SJCRH30 (cell line): ENCODE results near the gene TTC9B. TPM values are rescaled to one million over a fixed set of nuclear protein-coding genes. Genes with fewer than 3 reads are reported as not detected.
"Not testable (repeated sequence)": the region's sequence is repeated elsewhere in the genome, so short reads cannot be mapped to it uniquely, and the experiment has no call there.

Experiments
- DNase-seq, 2 experiments: peaks; one replicate each; pipeline ENCODE4 v3.0.0-alpha.2; 2015 to 2020
- H3K27ac ChIP-seq: fragments of 250-450 bp; sonication (Bioruptor Pico); 2 replicates; pipeline ENCODE4 v1.5.1; 2020; ENCODE audit warnings: mild to moderate bottlenecking, moderate library complexity
- H3K27me3 ChIP-seq: fragments of 250-450 bp; sonication (Bioruptor Pico); 2 replicates; pipeline ENCODE4 v1.5.1; 2020; ENCODE audit warnings: mild to moderate bottlenecking, moderate library complexity
- H3K36me3 ChIP-seq: fragments of 250-450 bp; sonication (Bioruptor Pico); 2 replicates; pipeline ENCODE4 v1.5.1; 2020; ENCODE audit warnings: mild to moderate bottlenecking, moderate library complexity
- H3K4me1 ChIP-seq: fragments of 250-450 bp; sonication (Bioruptor Pico); 2 replicates; pipeline ENCODE4 v1.5.1; 2020; ENCODE audit warnings: mild to moderate bottlenecking, moderate library complexity
- H3K4me3 ChIP-seq: fragments of 250-450 bp; sonication (Bioruptor Pico); 2 replicates; pipeline ENCODE4 v1.5.1; 2020; ENCODE audit warnings: mild to moderate bottlenecking, moderate library complexity
- H3K9me3 ChIP-seq: fragments of 250-450 bp; sonication (Bioruptor Pico); replicated peaks from 2 replicates; pipeline ENCODE4 v1.5.1; 2020; ENCODE audit warnings: mild to moderate bottlenecking, moderate library complexity
- total RNA-seq: library from RNA; depleted of rRNA; stranded (reverse); fragments of >200 nt; shearing (Covaris generic); gene quantifications from 2 replicates; pipeline ENCODE4 v1.2.3, GENCODE V29; 2014

The TTC9B gene
- total RNA-seq, 1 experiment from 2014 or later, result not detected

- not testable (repeated sequence) for H3K9me3 ChIP-seq, H3K36me3 ChIP-seq, H3K4me3 ChIP-seq, DNase-seq, H3K27me3 ChIP-seq, H3K27ac ChIP-seq
- H3K4me1 ChIP-seq, result peaks cover 13% of the 10 kb centered on the region; the same call in 1 of the 2 replicates
Measured at GRCh38 chr19:40219029-40219428, 845 bp upstream of the TTC9B start.

- Histone ChIP-seq H3K36me3 (no peaks in the 10 kb centered on the region), H3K9me3 (no peaks in the 10 kb centered on the region), H3K4me1 (peaks cover 13% of the 10 kb centered on the region; the same call in 1 of the 2 replicates), H3K27me3 (peaks cover 3% of the 10 kb centered on the region; the same call in 1 of the 2 replicates), H3K4me3 (no peak overlapping the region), H3K27ac (no peak overlapping the region)
- DNase-seq, result no peak
Measured at GRCh38 chr19:40217027-40217810, 965 bp downstream of the TTC9B start.

- H3K27me3 ChIP-seq, result peaks cover 3% of the 10 kb centered on the region; the same call in 1 of the 2 replicates
- H3K4me3 ChIP-seq, result no peak overlapping the region
- H3K9me3 ChIP-seq, result no peaks in the 10 kb centered on the region
- no peak overlapping the region for H3K27ac ChIP-seq
- H3K36me3 ChIP-seq, result no peaks in the 10 kb centered on the region
- H3K4me1 ChIP-seq, result peaks cover 13% of the 10 kb centered on the region; the same call in 1 of the 2 replicates
- DNase-seq, result no peak
Measured at GRCh38 chr19:40216777-40217026, 1.5 kb downstream of the TTC9B start.

GRCh38 chr19:40216013-40216776, 2.0 kb downstream of the TTC9B start:
- Histone ChIP-seq H3K36me3 (no peaks in the 10 kb centered on the region), H3K4me3 (no peak overlapping the region), H3K27me3 (peaks cover 3% of the 10 kb centered on the region; the same call in 1 of the 2 replicates), H3K4me1 (peaks cover 13% of the 10 kb centered on the region; the same call in 1 of the 2 replicates), H3K9me3 (no peaks in the 10 kb centered on the region), H3K27ac (no peak overlapping the region)
- DNase-seq, result peak; percentile 74 to 87

GRCh38 chr19:40214936-40215335, 3.2 kb downstream of the TTC9B start:
- H3K4me1 ChIP-seq, result peaks cover 13% of the 10 kb centered on the region; the same call in 1 of the 2 replicates
- H3K36me3 ChIP-seq, result no peaks in the 10 kb centered on the region
- DNase-seq, result no peak
- peaks cover 3% of the 10 kb centered on the region; the same call in 1 of the 2 replicates for H3K27me3 ChIP-seq
- no peak overlapping the region for H3K4me3 ChIP-seq
- no peak overlapping the region for H3K27ac ChIP-seq
- no peaks in the 10 kb centered on the region for H3K9me3 ChIP-seq

GRCh38 chr19:40213882-40214570, 4.2 kb downstream of the TTC9B start:
- Histone ChIP-seq H3K4me3 (no peak overlapping the region), H3K4me1 (peaks cover 11% of the 10 kb centered on the region; the same call in 1 of the 2 replicates), H3K27ac (no peak overlapping the region), H3K27me3 (peaks cover 3% of the 10 kb centered on the region; the same call in 1 of the 2 replicates), H3K9me3 (no peaks in the 10 kb centered on the region), H3K36me3 (no peaks in the 10 kb centered on the region)
- no peak for DNase-seq

- H3K9me3 ChIP-seq, result no peaks in the 10 kb centered on the region
- H3K4me1 ChIP-seq, result peaks cover 11% of the 10 kb centered on the region; the same call in 1 of the 2 replicates
- H3K27me3 ChIP-seq, result no peaks in the 10 kb centered on the region
- H3K4me3 ChIP-seq, result no peak overlapping the region
- no peak for DNase-seq
- H3K36me3 ChIP-seq, result no peaks in the 10 kb centered on the region
- no peak overlapping the region for H3K27ac ChIP-seq
Measured at GRCh38 chr19:40213251-40213829, 4.8 kb downstream of the TTC9B start.

- Histone ChIP-seq H3K4me3 (no peak overlapping the region), H3K4me1 (peaks cover 3% of the 10 kb centered on the region; the same call in 1 of the 2 replicates), H3K27ac (no peak overlapping the region), H3K27me3 (no peaks in the 10 kb centered on the region), H3K36me3 (no peaks in the 10 kb centered on the region), H3K9me3 (no peaks in the 10 kb centered on the region)
- no peak for DNase-seq
Measured at GRCh38 chr19:40210889-40211288, 7.3 kb downstream of the TTC9B start.

- no peak overlapping the region for H3K27ac ChIP-seq
- no peaks in the 10 kb centered on the region for H3K36me3 ChIP-seq
- no peaks in the 10 kb centered on the region for H3K4me1 ChIP-seq
- H3K9me3 ChIP-seq, result no peaks in the 10 kb centered on the region
- H3K27me3 ChIP-seq, result no peaks in the 10 kb centered on the region
- no peak for DNase-seq
- H3K4me3 ChIP-seq, result no peak overlapping the region
Measured at GRCh38 chr19:40208602-40209001, 9.6 kb downstream of the TTC9B start.

GRCh38 chr19:40205760-40206159, 12.4 kb downstream of the TTC9B start:
- H3K9me3 ChIP-seq, result no peaks in the 10 kb centered on the region
- H3K4me3 ChIP-seq, result no peak overlapping the region
- H3K4me1 ChIP-seq, result peaks cover under 1% of the 10 kb centered on the region; the same call in 1 of the 2 replicates
- H3K27ac ChIP-seq, result no peak overlapping the region
- no peak for DNase-seq
- H3K36me3 ChIP-seq, result no peaks in the 10 kb centered on the region
- no peaks in the 10 kb centered on the region for H3K27me3 ChIP-seq

- H3K4me3 ChIP-seq, result no peak overlapping the region
- H3K27me3 ChIP-seq, result no peaks in the 10 kb centered on the region
- no peak overlapping the region for H3K27ac ChIP-seq
- no peaks in the 10 kb centered on the region for H3K9me3 ChIP-seq
- H3K36me3 ChIP-seq, result no peaks in the 10 kb centered on the region
- peaks cover 3% of the 10 kb centered on the region; the same call in 1 of the 2 replicates for H3K4me1 ChIP-seq
- DNase-seq, result no peak
Measured at GRCh38 chr19:40204381-40204780, 13.8 kb downstream of the TTC9B start.

GRCh38 chr19:40200341-40201099, 17.7 kb downstream of the TTC9B start:
- Histone ChIP-seq H3K4me1 (peaks cover 3% of the 10 kb centered on the region; the same call in 1 of the 2 replicates), H3K4me3 (no peak overlapping the region), H3K27me3 (no peaks in the 10 kb centered on the region), H3K9me3 (no peaks in the 10 kb centered on the region), H3K27ac (no peak overlapping the region), H3K36me3 (no peaks in the 10 kb centered on the region)
- no peak for DNase-seq

- H3K4me3 ChIP-seq, result no peak overlapping the region
- DNase-seq, result no peak
- no peak overlapping the region for H3K27ac ChIP-seq
- H3K9me3 ChIP-seq, result no peaks in the 10 kb centered on the region
- H3K27me3 ChIP-seq, result no peaks in the 10 kb centered on the region
- peaks cover 3% of the 10 kb centered on the region; the same call in 1 of the 2 replicates for H3K4me1 ChIP-seq
- no peaks in the 10 kb centered on the region for H3K36me3 ChIP-seq
Measured at GRCh38 chr19:40198272-40198990, 19.8 kb downstream of the TTC9B start.

GRCh38 chr19:40193587-40193849, 24.7 kb downstream of the TTC9B start:
- no peak for DNase-seq
- Histone ChIP-seq H3K4me1 (no peaks in the 10 kb centered on the region), H3K27me3 (0 out of 2 replicates have a peak, but pooled peaks cover under 1% of the 10 kb centered on the region), H3K27ac (no peak overlapping the region), H3K36me3 (no peaks in the 10 kb centered on the region), H3K9me3 (no peaks in the 10 kb centered on the region), H3K4me3 (no peak overlapping the region)
